Measurements from ENCODE around the gene GID4. TPM values are rescaled to one million over a fixed set of nuclear protein-coding genes. Genes with fewer than 3 reads are reported as not detected.

The GID4 gene
- total and polyA plus RNA-seq, 2 donors (not counting 1 experiment from before 2014, with no cell fraction given), result 9.0 to 10.2 TPM

DNA sequence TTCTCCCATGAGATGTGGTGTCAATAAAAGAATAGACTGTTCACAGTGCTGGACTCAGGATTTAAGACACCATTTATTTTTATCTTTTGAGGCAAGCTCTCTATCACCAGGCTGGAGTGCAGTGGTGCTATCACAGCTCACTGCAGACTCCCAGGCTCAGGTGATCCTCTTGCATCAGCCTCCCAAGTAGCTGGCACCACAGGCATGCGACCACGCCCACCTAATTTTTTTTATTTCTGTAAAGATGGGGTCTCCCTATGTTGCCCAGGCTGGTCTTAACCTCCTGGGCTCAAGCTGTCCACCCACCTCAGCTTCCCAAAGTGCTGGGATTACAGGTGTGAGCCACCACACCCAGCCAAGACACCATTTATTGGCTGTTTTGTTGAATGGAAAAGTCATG, 29.9 kb downstream of the GID4 start:
- Histone ChIP-seq H3K27ac (ENCODE audit: insufficient read depth, low read length) (no peak overlapping the region), H4K20me1 (ENCODE audit: control insufficient read depth, extremely low read depth, insufficient read depth, low read length) (no peaks in the 10 kb centered on the region), H3K79me2 (ENCODE audit: control insufficient read depth, insufficient read depth, low read length) (no peaks in the 10 kb centered on the region), H3K36me3 (ENCODE audit: control insufficient read depth, insufficient read depth, low read length) (peaks cover 6% of the 10 kb centered on the region), H2AFZ (ENCODE audit: low read length) (no peak overlapping the region), H3K9me3 (ENCODE audit: control insufficient read depth, insufficient read depth, low read depth, low read length) (no peaks in the 10 kb centered on the region), H3K27me3 (ENCODE audit: control insufficient read depth, insufficient read depth, low read length) (no peaks in the 10 kb centered on the region), H3K4me1 (ENCODE audit: control insufficient read depth, extremely low read depth, insufficient read depth, low read length) (peaks cover 4% of the 10 kb centered on the region), H3K4me2 (ENCODE audit: extremely low read depth, insufficient read depth, low read length) (no peak overlapping the region), H3K4me3 (replicated peaks in 1 of 4; ENCODE audit: control extremely low read depth in 1 of 4, insufficient read depth in 1 of 4, low read depth in 3 of 4, low read length in 4 of 4) (no peak overlapping the region), H3K9ac (ENCODE audit: insufficient read depth, low read length) (no peak overlapping the region)
- no peak for DNase-seq (ENCODE audit: low read depth in 2 of 2)
- TF ChIP-seq, protein P1, sequence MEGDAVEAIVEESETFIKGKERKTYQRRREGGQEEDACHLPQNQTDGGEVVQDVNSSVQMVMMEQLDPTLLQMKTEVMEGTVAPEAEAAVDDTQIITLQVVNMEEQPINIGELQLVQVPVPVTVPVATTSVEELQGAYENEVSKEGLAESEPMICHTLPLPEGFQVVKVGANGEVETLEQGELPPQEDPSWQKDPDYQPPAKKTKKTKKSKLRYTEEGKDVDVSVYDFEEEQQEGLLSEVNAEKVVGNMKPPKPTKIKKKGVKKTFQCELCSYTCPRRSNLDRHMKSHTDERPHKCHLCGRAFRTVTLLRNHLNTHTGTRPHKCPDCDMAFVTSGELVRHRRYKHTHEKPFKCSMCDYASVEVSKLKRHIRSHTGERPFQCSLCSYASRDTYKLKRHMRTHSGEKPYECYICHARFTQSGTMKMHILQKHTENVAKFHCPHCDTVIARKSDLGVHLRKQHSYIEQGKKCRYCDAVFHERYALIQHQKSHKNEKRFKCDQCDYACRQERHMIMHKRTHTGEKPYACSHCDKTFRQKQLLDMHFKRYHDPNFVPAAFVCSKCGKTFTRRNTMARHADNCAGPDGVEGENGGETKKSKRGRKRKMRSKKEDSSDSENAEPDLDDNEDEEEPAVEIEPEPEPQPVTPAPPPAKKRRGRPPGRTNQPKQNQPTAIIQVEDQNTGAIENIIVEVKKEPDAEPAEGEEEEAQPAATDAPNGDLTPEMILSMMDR (conservative IDR thresholded peaks at IDR 0.05 in 1 of 2, IDR thresholded peaks at IDR 0.05 in 1 of 2; ENCODE audit: low read depth in 1 of 2, low read length in 2 of 2), result no peak
- TF ChIP-seq EZH2 (IDR thresholded peaks at IDR 0.05; ENCODE audit: low read length, missing control alignments), result no peak

DNA sequence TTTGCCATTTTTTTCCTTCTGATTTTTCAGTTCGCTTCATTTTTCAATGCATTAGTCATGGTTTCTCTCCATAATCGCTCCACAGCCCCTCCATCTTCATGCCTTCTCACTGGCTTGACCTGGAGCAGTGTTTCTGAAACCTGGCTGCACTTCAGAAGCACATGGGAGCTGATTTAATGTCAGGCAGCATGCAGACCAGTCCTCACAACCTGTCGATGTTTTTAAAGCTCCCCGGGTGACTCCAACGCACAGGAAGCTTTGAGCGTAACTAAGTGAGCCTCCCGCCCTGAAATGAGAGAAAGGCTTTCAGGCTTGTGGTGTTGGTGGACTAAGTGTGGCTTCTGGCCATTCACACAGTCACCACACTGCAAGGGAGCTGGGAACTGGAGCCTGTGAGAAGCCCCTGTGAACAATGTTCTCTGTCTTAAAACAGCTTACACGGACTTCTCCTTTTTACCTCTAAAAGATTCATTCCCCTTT, 31.7 kb downstream of the GID4 start:
- peak overlapping the region; percentile 88 for H3K4me2 ChIP-seq (ENCODE audit: extremely low read depth, insufficient read depth, low read length)
- peak; percentile 38 to 64 for DNase-seq (ENCODE audit: low read depth in 2 of 2)
- H3K9me3 ChIP-seq (ENCODE audit: control insufficient read depth, insufficient read depth, low read depth, low read length), result no peaks in the 10 kb centered on the region
- H3K27me3 ChIP-seq (ENCODE audit: control insufficient read depth, insufficient read depth, low read length), result peaks cover 5% of the 10 kb centered on the region
- no peaks in the 10 kb centered on the region for H3K79me2 ChIP-seq (ENCODE audit: control insufficient read depth, insufficient read depth, low read length)
- H3K4me3 ChIP-seq (replicated peaks in 1 of 4; ENCODE audit: control extremely low read depth in 1 of 4, insufficient read depth in 1 of 4, low read depth in 3 of 4, low read length in 4 of 4), result peak overlapping the region; percentile 0 to 42 (median 24)
- H3K36me3 ChIP-seq (ENCODE audit: control insufficient read depth, insufficient read depth, low read length), result no peaks in the 10 kb centered on the region
- H3K27ac ChIP-seq (ENCODE audit: insufficient read depth, low read length), result no peak overlapping the region
- TF ChIP-seq, protein P1 (conservative IDR thresholded peaks at IDR 0.05 in 1 of 2, IDR thresholded peaks at IDR 0.05 in 1 of 2; ENCODE audit: low read depth in 1 of 2, low read length in 2 of 2), result no peak
- TF ChIP-seq EZH2 (IDR thresholded peaks at IDR 0.05; ENCODE audit: low read length, missing control alignments), result no peak
- no peaks in the 10 kb centered on the region for H4K20me1 ChIP-seq (ENCODE audit: control insufficient read depth, extremely low read depth, insufficient read depth, low read length)
- peak overlapping the region; percentile 56 for H2AFZ ChIP-seq (ENCODE audit: low read length)
- no peak overlapping the region for H3K9ac ChIP-seq (ENCODE audit: insufficient read depth, low read length)
- H3K4me1 ChIP-seq (ENCODE audit: control insufficient read depth, extremely low read depth, insufficient read depth, low read length), result peaks cover 4% of the 10 kb centered on the region

- Histone ChIP-seq H3K79me2 (ENCODE audit: control insufficient read depth, insufficient read depth, low read length) (no peaks in the 10 kb centered on the region), H3K36me3 (ENCODE audit: control insufficient read depth, insufficient read depth, low read length) (no peaks in the 10 kb centered on the region), H3K27me3 (ENCODE audit: control insufficient read depth, insufficient read depth, low read length) (peaks cover 5% of the 10 kb centered on the region), H3K9ac (ENCODE audit: insufficient read depth, low read length) (no peak overlapping the region), H2AFZ (ENCODE audit: low read length) (no peak overlapping the region), H3K9me3 (ENCODE audit: control insufficient read depth, insufficient read depth, low read depth, low read length) (no peaks in the 10 kb centered on the region), H3K27ac (ENCODE audit: insufficient read depth, low read length) (no peak overlapping the region), H3K4me2 (ENCODE audit: extremely low read depth, insufficient read depth, low read length) (no peak overlapping the region), H3K4me3 (replicated peaks in 1 of 4; ENCODE audit: control extremely low read depth in 1 of 4, insufficient read depth in 1 of 4, low read depth in 3 of 4, low read length in 4 of 4) (no peak overlapping the region), H3K4me1 (ENCODE audit: control insufficient read depth, extremely low read depth, insufficient read depth, low read length) (peaks cover 4% of the 10 kb centered on the region), H4K20me1 (ENCODE audit: control insufficient read depth, extremely low read depth, insufficient read depth, low read length) (no peaks in the 10 kb centered on the region)
- no peak for DNase-seq (ENCODE audit: low read depth in 2 of 2)
- no peak for TF ChIP-seq EZH2 (IDR thresholded peaks at IDR 0.05; ENCODE audit: low read length, missing control alignments)
- TF ChIP-seq, protein P1 (conservative IDR thresholded peaks at IDR 0.05 in 1 of 2, IDR thresholded peaks at IDR 0.05 in 1 of 2; ENCODE audit: low read depth in 1 of 2, low read length in 2 of 2), result no peak
Observed at GRCh38 chr17:18071751-18072150, 32.5 kb downstream of the GID4 start.

All from fibroblast of lung (primary cell).